BJ (cell line): Measurements from ENCODE around the gene ANKS1A. TPM values are rescaled to one million over a fixed set of nuclear protein-coding genes. Genes with fewer than 3 reads are reported as not detected.

Source experiments
- CTCF ChIA-PET: fragments of 350-600 bp; formaldehyde crosslinking; extraction: SDS; loops from one replicate; lab custom pipeline; 2021; ENCODE audit warnings: antibody characterized with exemption, inconsistent platforms; lab: Yijun Ruan, JAX
- POLR2A ChIA-PET: fragments of 300-600 bp; sonication (Branson Sonifier 250); formaldehyde crosslinking; extraction: SDS; loops from one replicate; lab custom pipeline; 2021; ENCODE audit warnings: antibody characterized with exemption; lab: Charles Lee
- DNase-seq: peaks from one replicate; pipeline ENCODE4 v3.0.0-alpha.2; 2011; ENCODE audit warnings: low read depth
- H3K27me3 ChIP-seq: 2 replicates; pipeline ENCODE4 v1.6.0; 2011; ENCODE audit warnings: low read length; ENCODE audit not compliant: control insufficient read depth, insufficient read depth
- H3K36me3 ChIP-seq: 2 replicates; pipeline ENCODE4 v1.5.1; 2011; ENCODE audit warnings: low read length; ENCODE audit not compliant: control insufficient read depth, insufficient read depth
- H3K4me3 ChIP-seq: 2 replicates; pipeline ENCODE4 v1.5.1; 2011; ENCODE audit warnings: low read depth, mild to moderate bottlenecking, control low read depth, low read length
- CTCF ChIP-seq: IDR thresholded peaks from 2 replicates; pipeline ENCODE4 v1.5.1; 2011; ENCODE audit warnings: low read depth, mild to moderate bottlenecking, control low read depth, inconsistent platforms, low read length, moderate library complexity; ENCODE audit not compliant: insufficient read depth
- polyA plus RNA-seq: library from polyadenylated mRNA; depleted of rRNA; stranded (reverse); fragments of >200 nt; gene quantifications from 2 replicates; pipeline ENCODE4 v1.2.3, GENCODE V29; 2011

ANKS1A gene
- polyA plus RNA-seq, 1 experiment, result 4.2 TPM

GRCh38 chr6:34955442-34955841 lies 66.4 kb downstream of the ANKS1A start:
- no peaks in the 10 kb centered on the region for H3K27me3 ChIP-seq
- ChIA-PET CTCF (no interaction called here), POLR2A (no interaction called here)
- H3K36me3 ChIP-seq, result no peaks in the 10 kb centered on the region
- no peak for TF ChIP-seq CTCF
- no peak overlapping the region for H3K4me3 ChIP-seq
- DNase-seq, result no peak

GRCh38 chr6:34957231-34957783 lies 68.3 kb downstream of the ANKS1A start:
- ChIA-PET CTCF (interaction anchor here (0.6 to 1.3 kb wide), 2 partner anchors 16 to 53 kb away, joined by 3 read pairs; no protein-coding TSS in a partner anchor), POLR2A (no interaction called here)
- no peak overlapping the region for H3K4me3 ChIP-seq
- DNase-seq, result no peak
- no peaks in the 10 kb centered on the region for H3K36me3 ChIP-seq
- no peaks in the 10 kb centered on the region for H3K27me3 ChIP-seq
- TF ChIP-seq CTCF, result no peak

GRCh38 chr6:34958734-34959133 lies 69.7 kb downstream of the ANKS1A start:
- H3K36me3 ChIP-seq, result no peaks in the 10 kb centered on the region
- TF ChIP-seq CTCF, result no peak
- CTCF ChIA-PET, result no interaction called here
- POLR2A ChIA-PET, result no interaction called here
- H3K4me3 ChIP-seq, result no peak overlapping the region
- no peak for DNase-seq
- H3K27me3 ChIP-seq, result no peaks in the 10 kb centered on the region

GRCh38 chr6:34959224-34959623 lies 70.2 kb downstream of the ANKS1A start:
- POLR2A ChIA-PET, result no interaction called here
- CTCF ChIA-PET, result no interaction called here
- no peak for DNase-seq
- Histone ChIP-seq H3K27me3 (no peaks in the 10 kb centered on the region), H3K4me3 (no peak overlapping the region), H3K36me3 (no peaks in the 10 kb centered on the region)
- TF ChIP-seq CTCF, result no peak

- CTCF ChIA-PET, result interaction anchor here (1.1 kb wide), 2 partner anchors 18 to 26 kb away, joined by 3 to 4 read pairs; no protein-coding TSS in a partner anchor
- no peak overlapping the region for H3K4me3 ChIP-seq
- TF ChIP-seq CTCF, result no peak
- no peaks in the 10 kb centered on the region for H3K27me3 ChIP-seq
- POLR2A ChIA-PET, result no interaction called here
- no peaks in the 10 kb centered on the region for H3K36me3 ChIP-seq
- DNase-seq, result no peak
Measured at GRCh38 chr6:34961082-34961481, 72.0 kb downstream of the ANKS1A start.
